HCT116 (cell line): ENCODE results near the gene CRIP1. TPM values are rescaled to one million over a fixed set of nuclear protein-coding genes. Genes with fewer than 3 reads are reported as not detected.

Experiments used
- ATAC-seq: fragments of 200-7000 bp; cut with Tn5 transposase; 2 replicates; pipeline ENCODE4 v1.9.1; 2020; ENCODE audit warnings: mild to moderate bottlenecking, moderate library complexity
- BruUV-seq: library from RNA; stranded (reverse); fragments of 400-500 nt; replicated peaks from 2 replicates; lab custom pipeline; 2021; lab: Mats Ljungman, UMichigan
- CTCF ChIA-PET: fragments of 300-600 bp; sonication (Branson Sonifier 250); formaldehyde crosslinking; loops from one replicate; lab custom pipeline; 2021; ENCODE audit warnings: antibody characterized with exemption; lab: Charles Lee
- POLR2A ChIA-PET: fragments of 300-600, 350-600 bp; sonication (Branson Sonifier 250); formaldehyde crosslinking; loops from one replicate; lab custom pipeline; 2021; ENCODE audit warnings: antibody characterized with exemption; lab: Charles Lee
- RAD21 ChIA-PET, 2 experiments: fragments of 300-600 bp; sonication (Branson Sonifier 250); formaldehyde crosslinking; loops; one replicate each; lab custom pipeline; 2023; ENCODE audit warnings: low total read pairs in 2 of 2; ENCODE audit not compliant: uncharacterized antibody in 2 of 2, unreplicated experiment in 2 of 2, low non-redundant PET in 1 of 2; lab: Charles Lee
- DNase-seq: peaks from one replicate; pipeline ENCODE4 v3.0.0-alpha.2; 2010; ENCODE audit warnings: low read depth, low spot score
- H2AFZ ChIP-seq: fragments of 200-600 bp; shearing (Covaris generic), sonication (generic); 2 replicates; pipeline ENCODE4 v1.6.1; 2017; ENCODE audit warnings: low read depth, mixed run types, mixed read lengths, antibody characterized with exemption, low read length; ENCODE audit not compliant: poor library complexity, severe bottlenecking
- H3K27ac ChIP-seq: 2 replicates; pipeline ENCODE4 v1.5.1; 2012; ENCODE audit warnings: low read depth, low read length
- H3K27me3 ChIP-seq: fragments of 200-600 bp; sonication (generic); 2 replicates; pipeline ENCODE4 v1.6.1; 2016; ENCODE audit warnings: mixed run types, low read length, mixed read lengths; ENCODE audit not compliant: insufficient read depth
- H3K36me3 ChIP-seq, 2 experiments: fragments of 200-500 bp in 1 of 2; fragments of 200-600 bp in 1 of 2; sonication (Bioruptor generic) in 1 of 2; sonication (generic) in 1 of 2; 2 replicates each; pipeline versions ENCODE4 v1.5.1 to v1.6.1; 2014 to 2016; ENCODE audit warnings: low read length in 2 of 2, inconsistent platforms in 1 of 2, mixed read lengths in 1 of 2, mixed run types in 1 of 2; ENCODE audit not compliant: insufficient read depth in 2 of 2, control insufficient read depth in 1 of 2
- H3K4me1 ChIP-seq, 2 experiments: fragments of 200-600 bp in 1 of 2; sonication (generic) in 1 of 2; 2 replicates each; pipeline versions ENCODE4 v1.5.1 to v1.6.1; 2012 to 2017; ENCODE audit warnings: low read length in 2 of 2, inconsistent platforms in 1 of 2, mild to moderate bottlenecking in 1 of 2, mixed read lengths in 1 of 2, mixed run types in 1 of 2, moderate library complexity in 1 of 2; ENCODE audit not compliant: insufficient read depth in 2 of 2, control insufficient read depth in 1 of 2
- H3K4me2 ChIP-seq: fragments of 200-600 bp; sonication (generic); 2 replicates; pipeline ENCODE4 v1.6.1; 2017; ENCODE audit warnings: mixed run types, low read length, mixed read lengths
- H3K4me3 ChIP-seq, 2 experiments: fragments of 200-600 bp in 1 of 2; sonication (generic) in 1 of 2; replicated peaks in 1 of 2; 2 replicates each; pipeline ENCODE4 v1.5.1; 2011 to 2016; ENCODE audit warnings: low read length in 2 of 2, control low read depth in 1 of 2, low read depth in 1 of 2, mild to moderate bottlenecking in 1 of 2, mixed read lengths in 1 of 2, mixed run types in 1 of 2
- H3K79me2 ChIP-seq: fragments of 200-600 bp; sonication (generic); 2 replicates; pipeline ENCODE4 v1.6.1; 2017; ENCODE audit warnings: mild to moderate bottlenecking, mixed run types, low read length, moderate library complexity, mixed read lengths; ENCODE audit not compliant: insufficient read depth
- H3K9ac ChIP-seq: fragments of 200-600 bp; sonication (generic); 2 replicates; pipeline ENCODE4 v1.6.1; 2016; ENCODE audit warnings: low read length, mixed read lengths
- H3K9me2 ChIP-seq: fragments of 200-600 bp; sonication (generic), shearing (Covaris generic); 2 replicates; pipeline ENCODE4 v1.6.1; 2017; ENCODE audit warnings: mixed run types, mild to moderate bottlenecking, moderate library complexity; ENCODE audit not compliant: insufficient read depth
- H3K9me3 ChIP-seq, 2 experiments: fragments of 200-500 bp in 1 of 2; fragments of 200-600 bp in 1 of 2; sonication (Bioruptor generic) in 1 of 2; sonication (generic) in 1 of 2; 2 replicates each; pipeline ENCODE4 v1.6.1; 2014 to 2017; ENCODE audit warnings: low read length in 2 of 2, mixed read lengths in 2 of 2, inconsistent platforms in 1 of 2, low read depth in 1 of 2, mild to moderate bottlenecking in 1 of 2, mixed run types in 1 of 2, moderate library complexity in 1 of 2; ENCODE audit not compliant: control insufficient read depth in 1 of 2, insufficient read depth in 1 of 2
- H4K20me1 ChIP-seq: fragments of 200-600 bp; sonication (generic), shearing (Covaris generic); 2 replicates; pipeline ENCODE4 v1.6.1; 2017; ENCODE audit warnings: mixed run types, mild to moderate bottlenecking, moderate library complexity; ENCODE audit not compliant: insufficient read depth
- POLR2AphosphoS5 ChIP-seq: IDR thresholded peaks from 2 replicates; pipeline ENCODE4 v1.6.1; 2011; ENCODE audit warnings: mild to moderate bottlenecking, low read depth, low read length, moderate library complexity
- SRF ChIP-seq: IDR thresholded peaks from 2 replicates; pipeline ENCODE4 v1.6.1; 2012; ENCODE audit warnings: low read depth
- intact Hi-C: fragments of 100-400 bp; cut with micrococcal nuclease; formaldehyde crosslinking; loops from 2 replicates; pipeline ENCODE4 v1.10.0; 2022
- total RNA-seq: library from RNA; stranded (reverse); gene quantifications from one replicate; pipeline ENCODE4 v1.2.1, GENCODE V29; 2021; ENCODE audit not compliant: unreplicated experiment
- TF ChIP-seq, protein P1 (sequence below), 3 experiments: fragments of 200-600 bp in 1 of 3; sonication (generic) in 1 of 3; IDR thresholded peaks in 2 of 3; conservative IDR thresholded peaks in 1 of 3; 2 replicates each; pipeline ENCODE4 v1.5.1; 2012 to 2017; ENCODE audit warnings: low read depth in 2 of 3, low read length in 2 of 3, antibody characterized with exemption in 1 of 3, borderline replicate concordance in 1 of 3, control low read depth in 1 of 3, mild to moderate bottlenecking in 1 of 3, mixed read lengths in 1 of 3, mixed run types in 1 of 3, moderate library complexity in 1 of 3; ENCODE audit not compliant: insufficient read depth in 1 of 3

CRIP1 gene
- total RNA-seq, 1 experiment from 2014 or later, result 260 TPM

DNA sequence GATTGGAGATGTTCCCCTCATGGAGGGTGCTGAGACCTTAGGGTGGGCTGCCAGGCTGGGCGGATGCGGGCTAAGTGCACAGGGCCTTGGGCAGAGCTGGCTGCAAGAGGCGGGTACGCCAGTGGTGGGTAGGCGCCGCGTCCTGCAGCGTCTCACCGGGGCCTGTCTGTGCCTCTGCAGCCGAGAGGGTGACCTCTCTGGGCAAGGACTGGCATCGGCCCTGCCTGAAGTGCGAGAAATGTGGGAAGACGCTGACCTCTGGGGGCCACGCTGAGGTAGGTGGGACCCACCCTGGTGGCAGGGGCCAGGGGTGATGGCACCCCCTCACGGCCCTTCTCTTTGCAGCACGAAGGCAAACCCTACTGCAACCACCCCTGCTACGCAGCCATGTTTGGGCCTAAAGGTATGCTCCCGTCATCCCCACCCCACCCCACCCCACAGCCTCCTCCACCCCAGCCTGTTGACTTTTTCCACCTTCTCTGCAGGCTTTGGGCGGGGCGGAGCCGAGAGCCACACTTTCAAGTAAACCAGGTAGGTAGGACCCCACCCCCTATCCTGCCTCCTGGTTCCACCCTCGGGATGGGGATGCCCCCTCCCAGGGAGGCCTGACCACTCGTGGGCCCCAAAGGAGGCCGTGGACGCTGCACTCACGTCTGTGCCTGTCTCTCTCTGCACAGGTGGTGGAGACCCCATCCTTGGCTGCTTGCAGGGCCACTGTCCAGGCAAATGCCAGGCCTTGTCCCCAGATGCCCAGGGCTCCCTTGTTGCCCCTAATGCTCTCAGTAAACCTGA is 1.5 kb downstream of the CRIP1 start:
- Histone ChIP-seq H4K20me1 (no peaks in the 10 kb centered on the region; the same call in 1 of the 2 replicates), H3K79me2 (peaks cover 18% of the 10 kb centered on the region), H3K9ac (peak overlapping the region; percentile 97), H3K27me3 (no peaks in the 10 kb centered on the region)
- TF ChIP-seq POLR2AphosphoS5 (0 out of 2 replicates have a peak, but pooled peaks have one; percentile 18), SRF (no peak)
- TF ChIP-seq, protein P1, sequence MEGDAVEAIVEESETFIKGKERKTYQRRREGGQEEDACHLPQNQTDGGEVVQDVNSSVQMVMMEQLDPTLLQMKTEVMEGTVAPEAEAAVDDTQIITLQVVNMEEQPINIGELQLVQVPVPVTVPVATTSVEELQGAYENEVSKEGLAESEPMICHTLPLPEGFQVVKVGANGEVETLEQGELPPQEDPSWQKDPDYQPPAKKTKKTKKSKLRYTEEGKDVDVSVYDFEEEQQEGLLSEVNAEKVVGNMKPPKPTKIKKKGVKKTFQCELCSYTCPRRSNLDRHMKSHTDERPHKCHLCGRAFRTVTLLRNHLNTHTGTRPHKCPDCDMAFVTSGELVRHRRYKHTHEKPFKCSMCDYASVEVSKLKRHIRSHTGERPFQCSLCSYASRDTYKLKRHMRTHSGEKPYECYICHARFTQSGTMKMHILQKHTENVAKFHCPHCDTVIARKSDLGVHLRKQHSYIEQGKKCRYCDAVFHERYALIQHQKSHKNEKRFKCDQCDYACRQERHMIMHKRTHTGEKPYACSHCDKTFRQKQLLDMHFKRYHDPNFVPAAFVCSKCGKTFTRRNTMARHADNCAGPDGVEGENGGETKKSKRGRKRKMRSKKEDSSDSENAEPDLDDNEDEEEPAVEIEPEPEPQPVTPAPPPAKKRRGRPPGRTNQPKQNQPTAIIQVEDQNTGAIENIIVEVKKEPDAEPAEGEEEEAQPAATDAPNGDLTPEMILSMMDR (IDR thresholded peaks at IDR 0.05 in 2 of 3, conservative IDR thresholded peaks at IDR 0.05 in 1 of 3; ENCODE audit: borderline replicate concordance in 1 of 3, insufficient read depth in 1 of 3, low read depth in 2 of 3, low read length in 2 of 3), result peak in 1 of 3 experiments; percentile 9; a peak in 1 of 6 replicates
- TF ChIP-seq, all 23 proteins: peak for 2
- CTCF ChIA-PET, result interaction anchor here (2.0 to 2.5 kb wide), 2 partner anchors 40 to 116 kb away, joined by 11 to 77 read pairs; no protein-coding TSS in a partner anchor
- Histone ChIP-seq H3K9me2 (no peaks in the 10 kb centered on the region), H3K4me1 (peaks cover 25 to 70% of the 10 kb centered on the region in 2 experiments), H3K27ac (peak overlapping the region; percentile 100), H2AFZ (no peak overlapping the region), H3K4me2 (peak overlapping the region; percentile 99), H3K36me3 (0 out of 4 replicates have a peak, but pooled peaks cover 0 to 3% of the 10 kb centered on the region in 2 experiments), H3K4me3 (peak overlapping the region; percentile 65 to 87), H3K9me3 (no peaks in the 10 kb centered on the region)
- BruUV-seq, result TSS peak; percentile 28
- intact Hi-C loops, result no loop called here
- RAD21 ChIA-PET, result no interaction called here
- no peak for ATAC-seq
- no peak for DNase-seq
- POLR2A ChIA-PET, result no interaction called here
